ENCODE data around the gene PSEN2. TPM values are rescaled to one million over a fixed set of nuclear protein-coding genes. Genes with fewer than 3 reads are reported as not detected.
A peak's percentile ranks its signal among the peaks of the same experiment; 100 is the strongest.

The PSEN2 gene
- total RNA-seq, 1 experiment from 2014 or later: 17.4 TPM

DNA sequence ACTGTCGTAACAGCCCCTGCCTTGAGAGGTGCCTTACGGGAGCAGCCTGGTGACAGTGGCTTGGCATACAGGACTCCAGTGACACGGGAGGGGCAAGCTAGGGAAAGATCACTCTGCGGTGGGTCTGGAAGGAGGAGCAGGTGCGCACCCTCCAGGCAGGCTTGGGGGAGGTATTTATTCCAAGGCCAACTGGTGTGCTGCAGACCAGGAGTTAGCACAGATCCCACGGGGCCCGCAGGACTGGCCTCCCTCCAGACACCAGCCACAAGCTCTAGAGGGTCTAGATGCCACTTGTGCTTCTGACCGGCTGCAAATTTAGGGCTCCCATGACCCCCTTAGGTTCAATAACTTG is 22.1 kb downstream of the PSEN2 start:
- no peak overlapping the region for H3K27ac ChIP-seq (ENCODE audit: insufficient read length, low read depth, low read length)
- no peaks in the 10 kb centered on the region for H3K9me3 ChIP-seq (ENCODE audit: control insufficient read depth, low read depth, low read length)
- no peak overlapping the region for H3K4ac ChIP-seq (ENCODE audit: low read depth, low read length)
- DNase-seq: no peak
- no peaks in the 10 kb centered on the region for H3K27me3 ChIP-seq (ENCODE audit: insufficient read depth, low read length)
- H3K9me3 Mint-ChIP-seq: no peaks in the 10 kb centered on the region
- no peak overlapping the region for H3K4me3 Mint-ChIP-seq
- no CpG with 5 or more reads among the region's 8 CpGs for WGBS (ENCODE audit: extremely low coverage, insufficient read length, low lambda C conversion rate)
- no peak overlapping the region for H3K18ac ChIP-seq (ENCODE audit: insufficient read length, low read depth, low read length)
- H2BK20ac ChIP-seq (ENCODE audit: low read depth, low read length, poor library complexity, severe bottlenecking): no peak overlapping the region
- no peak overlapping the region for H2AFZ ChIP-seq (ENCODE audit: low read length)
- H3K9ac ChIP-seq (ENCODE audit: extremely low read depth, insufficient read length, low read length): no peak overlapping the region
- H3K4me1 ChIP-seq (ENCODE audit: insufficient read depth, low read length): no peaks in the 10 kb centered on the region
- peaks cover 11 to 71% (median 43%) of the 10 kb centered on the region in 3 experiments for H3K36me3 Mint-ChIP-seq (ENCODE audit: insufficient read depth in 1 of 3, low read depth in 3 of 3)
- H3K79me2 ChIP-seq (ENCODE audit: insufficient read depth, low read length): no peaks in the 10 kb centered on the region
- H2BK15ac ChIP-seq (ENCODE audit: low read depth, low read length): no peak overlapping the region
- H4K5ac ChIP-seq (ENCODE audit: insufficient read length, low read depth, low read length): no peak overlapping the region
- H3K56ac ChIP-seq (ENCODE audit: insufficient read length, low read depth, low read length): no peak overlapping the region
- H4K8ac ChIP-seq (replicated peaks; ENCODE audit: insufficient read length, low read depth, low read length): no peak overlapping the region
- H3K14ac ChIP-seq (ENCODE audit: insufficient read depth, low read length): no peak overlapping the region
- H3K4me1 Mint-ChIP-seq: no peaks in the 10 kb centered on the region
- no peak overlapping the region for H3K4me2 ChIP-seq (ENCODE audit: insufficient read depth, insufficient read length, low read length)
- H3K23me2 ChIP-seq (ENCODE audit: insufficient read length, low read depth, low read length, poor library complexity, severe bottlenecking): no peaks in the 10 kb centered on the region
- H4K91ac ChIP-seq (ENCODE audit: insufficient read length, low read depth, low read length): no peak overlapping the region
- H3K23ac ChIP-seq (ENCODE audit: insufficient read length, low read depth, low read length): no peak overlapping the region
- H3K27ac Mint-ChIP-seq: 0 out of 7 replicates have a peak overlapping the region, but pooled peaks of 1 of the 3 experiments have one; percentile 30
- H2BK5ac ChIP-seq (ENCODE audit: insufficient read length, low read length): no peak overlapping the region
- no peaks in the 10 kb centered on the region for H3K79me1 ChIP-seq (ENCODE audit: insufficient read depth, low read depth, low read length, poor library complexity, severe bottlenecking)
- TF ChIP-seq, protein P1, sequence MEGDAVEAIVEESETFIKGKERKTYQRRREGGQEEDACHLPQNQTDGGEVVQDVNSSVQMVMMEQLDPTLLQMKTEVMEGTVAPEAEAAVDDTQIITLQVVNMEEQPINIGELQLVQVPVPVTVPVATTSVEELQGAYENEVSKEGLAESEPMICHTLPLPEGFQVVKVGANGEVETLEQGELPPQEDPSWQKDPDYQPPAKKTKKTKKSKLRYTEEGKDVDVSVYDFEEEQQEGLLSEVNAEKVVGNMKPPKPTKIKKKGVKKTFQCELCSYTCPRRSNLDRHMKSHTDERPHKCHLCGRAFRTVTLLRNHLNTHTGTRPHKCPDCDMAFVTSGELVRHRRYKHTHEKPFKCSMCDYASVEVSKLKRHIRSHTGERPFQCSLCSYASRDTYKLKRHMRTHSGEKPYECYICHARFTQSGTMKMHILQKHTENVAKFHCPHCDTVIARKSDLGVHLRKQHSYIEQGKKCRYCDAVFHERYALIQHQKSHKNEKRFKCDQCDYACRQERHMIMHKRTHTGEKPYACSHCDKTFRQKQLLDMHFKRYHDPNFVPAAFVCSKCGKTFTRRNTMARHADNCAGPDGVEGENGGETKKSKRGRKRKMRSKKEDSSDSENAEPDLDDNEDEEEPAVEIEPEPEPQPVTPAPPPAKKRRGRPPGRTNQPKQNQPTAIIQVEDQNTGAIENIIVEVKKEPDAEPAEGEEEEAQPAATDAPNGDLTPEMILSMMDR (conservative IDR thresholded peaks at IDR 0.05): no peak
- no peak overlapping the region for H2AK5ac ChIP-seq (ENCODE audit: insufficient read length, low read length)
- no peak overlapping the region for H3T11ph ChIP-seq (ENCODE audit: low read length)
- no peaks in the 10 kb centered on the region for H3K27me3 Mint-ChIP-seq (ENCODE audit: low read depth)
- H2BK120ac ChIP-seq (ENCODE audit: low read depth, low read length, poor library complexity, severe bottlenecking): no peak overlapping the region
- no peak overlapping the region for H2BK12ac ChIP-seq (ENCODE audit: insufficient read length, low read depth, low read length)
- no peaks in the 10 kb centered on the region for H4K20me1 ChIP-seq (ENCODE audit: control insufficient read depth, insufficient read depth, insufficient read length)
